GM18502 (cell line): Measurements from ENCODE around the gene FEZ2.
A peak's percentile ranks its signal among the peaks of the same experiment; 100 is the strongest.

Experiments
- ATAC-seq: cut with Tn5 transposase; IDR thresholded peaks from one replicate; pipeline ENCODE4 v1.9.1; 2021; ENCODE audit warnings: mild to moderate bottlenecking; ENCODE audit not compliant: unreplicated experiment, poor library complexity

The FEZ2 gene

DNA sequence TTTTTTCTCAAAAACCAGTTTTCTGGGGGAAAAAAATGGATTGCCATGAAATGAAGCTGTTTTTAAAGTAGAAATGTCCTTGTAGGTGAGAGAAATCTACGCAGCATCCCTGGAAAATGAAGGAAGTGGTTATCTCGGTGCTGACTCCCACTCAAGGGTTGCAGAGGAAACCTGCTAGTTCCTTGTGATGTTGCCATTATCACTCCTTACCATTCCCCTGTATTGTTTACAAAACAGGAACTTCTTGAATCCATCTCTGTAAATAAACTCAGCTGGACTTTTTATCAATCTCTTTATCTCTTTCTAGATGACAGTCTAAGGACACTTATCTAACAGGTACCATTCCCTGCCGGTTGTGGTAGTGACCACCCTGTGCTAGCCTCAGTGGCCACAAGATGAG, 61.2 kb downstream of the FEZ2 start:
- ATAC-seq = no peak

DNA sequence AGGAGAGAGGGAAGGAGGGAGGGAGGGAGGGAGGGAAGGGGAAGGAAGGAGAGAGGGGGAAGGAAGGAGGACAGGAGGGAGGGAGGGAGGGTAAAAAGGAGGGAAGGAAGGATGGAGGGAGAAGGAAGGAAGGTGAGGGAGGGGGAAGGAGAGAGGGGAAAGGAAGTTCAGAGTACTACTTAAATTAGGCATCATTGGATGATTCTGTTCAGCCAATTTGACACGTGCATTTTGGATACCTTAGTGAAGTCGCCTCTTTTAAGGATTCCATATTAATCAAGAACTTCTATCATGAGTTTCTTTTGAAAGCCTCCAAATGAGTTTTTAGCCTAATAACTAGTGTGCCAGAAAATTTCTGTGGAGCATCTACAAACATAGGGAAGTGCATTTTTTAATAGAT, 62.9 kb downstream of the FEZ2 start:
- no peak for ATAC-seq

DNA sequence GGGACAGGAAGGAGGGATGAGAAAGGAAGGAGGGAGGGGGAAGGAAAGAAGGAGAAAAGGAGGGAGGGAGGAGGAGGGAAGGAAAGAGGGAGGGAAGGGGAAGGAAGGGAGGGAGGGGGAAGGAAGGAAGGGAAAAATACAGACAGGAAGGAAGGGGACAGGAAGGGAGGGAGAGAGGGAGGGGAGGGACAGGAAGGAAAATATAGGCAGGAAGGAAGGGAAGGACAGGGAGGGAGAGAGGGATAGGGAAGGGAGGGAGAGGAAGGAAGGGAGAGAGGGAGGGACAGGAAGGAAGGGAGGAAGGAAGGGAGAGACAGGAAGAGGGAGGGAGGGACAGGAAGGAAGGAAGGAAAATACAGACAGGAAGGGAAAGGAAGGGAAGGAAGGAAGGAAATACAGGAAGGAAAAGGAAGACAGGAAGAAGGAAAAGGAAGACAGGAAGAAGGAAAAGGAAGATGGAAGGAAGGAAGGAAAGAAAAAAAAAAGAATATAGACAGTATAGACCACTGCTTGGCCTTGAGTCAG, 63.6 kb downstream of the FEZ2 start:
- ATAC-seq = no peak

DNA sequence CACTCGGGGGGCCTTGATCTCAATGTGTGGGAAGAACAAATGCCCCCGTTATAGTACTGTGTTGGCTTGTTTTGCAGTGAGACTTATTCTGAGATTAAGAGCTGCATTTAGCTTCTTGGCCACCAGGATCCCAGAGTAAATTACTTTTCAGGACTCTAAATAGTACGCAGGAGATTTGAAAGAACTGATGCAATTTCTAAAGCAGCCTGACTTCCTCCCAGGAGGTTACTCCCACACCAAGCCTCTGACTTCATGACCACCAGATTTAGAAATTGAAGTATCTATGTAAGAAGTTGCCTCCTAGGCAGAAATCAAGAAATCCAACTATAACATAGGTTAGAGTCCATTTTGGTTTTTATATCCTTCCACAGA, 67.0 kb downstream of the FEZ2 start:
- ATAC-seq = no peak

DNA sequence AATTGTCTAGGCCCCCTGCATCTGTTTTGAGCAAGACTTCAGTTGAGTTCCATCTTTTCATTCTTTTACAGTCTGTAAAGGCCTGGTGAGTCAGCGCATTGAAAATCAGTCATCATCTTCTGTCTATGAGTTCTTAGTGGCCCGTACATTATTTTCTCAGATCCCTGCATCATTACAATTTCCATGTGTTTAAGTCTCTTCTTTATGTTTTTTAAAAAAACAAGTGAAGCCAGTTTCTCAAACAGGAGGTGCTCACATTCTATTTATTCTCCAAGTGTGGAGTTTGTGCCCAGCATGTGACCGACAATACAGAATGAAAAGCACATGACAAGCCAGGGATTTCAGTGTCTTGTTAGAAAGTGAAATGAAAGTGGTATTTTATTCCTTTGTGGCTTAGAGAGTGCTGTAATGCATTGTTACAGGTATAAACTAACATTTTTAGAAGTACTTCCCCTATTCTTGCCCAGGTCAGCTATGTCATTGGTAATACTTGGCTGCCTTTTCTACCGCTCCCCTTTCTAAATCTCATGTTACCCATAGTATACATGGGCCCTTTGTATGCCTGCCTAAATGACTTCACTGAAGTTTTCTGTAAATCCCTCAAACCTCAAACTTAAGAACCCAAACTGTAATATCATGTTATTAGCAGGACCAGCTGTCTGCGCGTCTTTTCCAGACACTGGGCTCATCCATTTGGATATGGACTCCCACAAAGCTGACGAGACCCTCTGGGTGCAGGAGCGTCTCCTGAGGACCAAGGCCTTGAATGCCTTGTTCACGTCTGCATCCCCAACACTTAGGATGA, 67.6 kb downstream of the FEZ2 start:
- ATAC-seq = peak; percentile 86

DNA sequence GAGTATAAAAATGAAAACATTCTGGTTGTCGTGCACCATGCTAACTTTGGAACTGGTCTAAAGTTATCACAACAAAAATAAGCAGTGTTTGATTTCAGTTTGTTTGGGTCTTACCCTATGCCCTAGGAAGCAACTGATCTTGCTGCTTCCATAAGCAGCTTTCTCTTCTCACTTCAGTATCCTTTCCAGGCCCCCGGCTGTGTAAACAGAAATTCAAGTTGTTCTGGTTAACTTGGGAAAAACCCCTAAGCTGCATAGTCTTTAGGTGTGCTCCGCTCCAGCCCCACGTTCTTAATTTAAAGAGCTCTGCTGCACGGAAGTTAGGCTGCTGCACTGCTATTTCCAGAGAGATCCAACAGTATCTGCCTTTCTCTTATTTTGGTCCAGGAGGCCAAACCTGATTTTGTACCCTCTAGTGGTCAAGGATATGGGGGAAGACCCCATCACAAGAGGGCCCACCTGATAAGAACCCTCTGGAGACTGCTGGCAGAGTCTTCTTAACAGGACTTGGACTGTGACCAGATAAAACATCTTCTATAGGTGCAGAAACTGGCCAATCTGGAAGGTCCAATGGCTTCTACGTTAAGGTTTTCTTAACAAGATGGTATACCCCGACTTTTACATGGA, 69.1 kb downstream of the FEZ2 start:
- no peak for ATAC-seq

DNA sequence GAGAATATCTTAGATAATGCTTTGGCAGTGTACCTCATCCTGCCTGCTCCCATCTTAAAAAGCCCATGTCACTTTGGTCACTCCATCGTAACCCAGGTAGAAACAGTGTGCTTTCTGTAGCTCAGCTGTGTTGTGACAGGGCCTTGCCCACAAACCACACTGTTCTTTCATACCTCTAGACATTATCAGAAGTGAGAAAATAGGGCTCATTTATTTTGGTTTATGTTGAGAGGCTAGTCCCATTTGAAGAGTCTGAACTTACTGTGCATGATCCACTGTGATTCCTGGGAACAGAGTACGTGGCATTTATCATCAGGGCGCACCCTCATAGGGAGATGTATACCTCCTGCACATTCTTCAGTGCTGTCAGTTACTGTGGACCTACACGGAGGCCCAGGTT, 69.7 kb downstream of the FEZ2 start:
- peak; percentile 52 for ATAC-seq

DNA sequence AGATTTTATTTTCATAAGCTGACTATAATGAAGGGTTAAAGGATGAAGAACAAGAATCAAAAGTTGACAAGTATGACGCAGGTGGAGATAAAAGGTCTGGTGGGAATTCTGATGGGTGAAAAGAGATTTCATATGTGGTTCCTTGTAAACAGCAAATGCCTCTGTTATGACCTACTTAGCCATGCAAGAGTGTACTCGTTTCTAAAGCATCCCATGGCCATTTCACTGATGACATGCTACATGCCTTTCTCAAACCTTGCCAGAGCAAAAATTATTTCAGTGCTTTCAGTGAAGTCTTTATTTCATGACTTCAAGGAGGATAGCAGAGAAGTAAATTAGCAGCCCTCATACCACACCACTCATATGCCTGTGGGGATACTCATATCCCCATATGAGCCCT, 71.7 kb downstream of the FEZ2 start:
- no peak for ATAC-seq

DNA sequence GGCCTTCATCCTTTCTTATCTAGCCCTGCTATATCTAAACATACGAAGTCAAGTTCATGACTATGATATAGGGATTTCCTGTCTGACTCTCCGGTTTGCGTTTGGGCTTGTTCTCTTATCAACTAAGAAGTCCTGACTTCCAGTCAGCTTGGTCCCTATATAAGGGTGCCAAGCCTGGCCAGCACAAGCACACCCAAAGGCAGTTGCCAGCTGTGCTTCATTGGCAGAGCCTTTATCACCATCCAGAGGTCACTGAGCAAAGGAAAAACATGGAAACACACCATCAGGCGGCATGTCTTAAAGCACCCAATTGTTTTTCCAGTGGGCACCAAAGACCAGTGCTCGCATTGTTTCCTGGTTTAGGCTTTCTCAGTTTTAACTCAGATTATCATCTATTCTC, 72.7 kb downstream of the FEZ2 start:
- ATAC-seq = no peak

DNA sequence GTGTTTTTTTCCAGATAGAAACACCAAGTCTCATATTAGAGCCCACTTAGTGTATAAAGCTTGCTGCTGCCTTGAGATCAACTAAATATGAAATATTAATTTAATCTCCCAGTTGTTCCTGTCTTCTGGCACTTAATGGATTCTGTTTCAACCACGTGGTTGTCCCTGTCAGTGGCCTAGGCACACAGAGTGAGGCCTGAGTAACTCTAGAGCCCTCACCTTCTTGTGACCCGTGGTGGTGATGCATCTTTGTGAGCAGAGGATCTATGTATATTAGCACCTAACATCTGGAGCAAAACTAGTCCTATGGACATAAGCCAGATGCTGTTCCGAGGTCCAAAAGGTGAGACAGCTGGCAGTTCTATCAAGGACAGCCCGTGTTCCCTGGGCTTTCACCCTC, 74.8 kb downstream of the FEZ2 start:
- no peak for ATAC-seq

DNA sequence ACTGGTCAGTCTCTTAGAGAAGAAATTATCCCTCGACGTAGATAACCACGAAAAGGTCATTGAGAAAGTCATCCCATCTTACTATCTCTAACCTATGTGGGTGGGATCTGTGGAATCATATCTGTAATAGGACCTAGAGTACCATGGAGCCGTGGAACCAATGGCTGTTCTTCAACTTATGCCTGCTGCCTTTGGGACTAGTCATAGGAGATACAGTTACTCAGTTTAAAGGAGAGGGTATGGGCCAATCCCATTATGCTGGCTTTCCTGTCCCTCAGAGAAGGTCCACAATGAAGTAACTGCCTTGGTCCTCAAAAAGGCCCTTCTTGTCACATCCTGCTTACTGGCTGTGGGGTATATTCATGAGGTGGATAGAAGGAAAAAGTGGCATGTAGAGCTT, 77.5 kb downstream of the FEZ2 start:
- no peak for ATAC-seq

DNA sequence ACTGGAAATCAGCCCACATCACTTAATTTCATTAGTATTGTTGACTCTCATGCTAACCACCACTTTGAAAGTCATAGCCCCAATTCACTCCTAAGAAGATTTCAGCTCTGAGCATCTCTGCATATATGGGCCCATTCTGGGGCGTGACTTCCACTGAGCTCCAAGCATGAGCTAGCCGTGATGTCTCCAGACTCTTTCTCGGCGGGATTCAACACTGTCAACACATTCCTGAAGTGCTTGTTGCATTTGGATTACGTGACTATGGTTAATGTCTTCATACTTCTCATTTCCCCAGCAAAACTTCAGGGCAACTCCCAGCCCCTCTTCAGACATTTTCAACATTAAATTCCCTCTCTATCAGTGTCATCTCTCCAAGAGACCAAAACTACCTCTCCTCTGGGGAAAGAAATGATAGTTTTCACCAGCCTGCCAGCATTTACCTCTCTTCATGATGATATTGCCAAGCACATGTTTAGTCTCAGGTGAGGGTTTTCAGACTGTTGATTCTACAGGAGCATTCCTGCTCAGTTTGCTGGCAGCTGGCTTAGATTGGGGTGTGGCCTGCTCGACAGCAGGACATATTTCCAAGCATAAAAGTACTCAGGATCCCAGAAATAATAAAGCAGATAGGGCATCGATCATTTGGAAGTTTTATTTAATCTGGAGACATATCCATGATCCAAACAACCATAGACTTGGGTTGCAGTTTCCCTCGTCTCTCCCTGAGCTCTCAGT, 81.7 kb downstream of the FEZ2 start:
- no peak for ATAC-seq

DNA sequence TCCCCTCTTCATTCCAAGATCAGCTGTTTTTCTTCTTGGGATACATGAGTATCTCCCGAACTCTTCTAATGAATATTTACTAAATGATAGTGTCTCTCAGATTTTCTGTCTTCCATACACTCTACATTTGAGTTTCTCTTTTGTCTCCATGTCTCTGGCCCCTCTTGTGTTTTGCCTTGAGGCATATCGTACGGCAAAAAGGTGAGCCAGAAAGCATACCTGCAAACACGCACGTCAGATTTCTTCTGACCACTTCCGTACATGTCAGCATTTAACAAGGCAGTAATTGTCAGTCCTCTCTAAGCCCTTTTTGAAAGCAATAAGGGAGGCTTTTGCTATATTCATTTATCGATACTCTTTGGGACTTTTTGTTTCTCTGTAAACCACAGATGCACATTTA, 82.4 kb downstream of the FEZ2 start:
- ATAC-seq = no peak

DNA sequence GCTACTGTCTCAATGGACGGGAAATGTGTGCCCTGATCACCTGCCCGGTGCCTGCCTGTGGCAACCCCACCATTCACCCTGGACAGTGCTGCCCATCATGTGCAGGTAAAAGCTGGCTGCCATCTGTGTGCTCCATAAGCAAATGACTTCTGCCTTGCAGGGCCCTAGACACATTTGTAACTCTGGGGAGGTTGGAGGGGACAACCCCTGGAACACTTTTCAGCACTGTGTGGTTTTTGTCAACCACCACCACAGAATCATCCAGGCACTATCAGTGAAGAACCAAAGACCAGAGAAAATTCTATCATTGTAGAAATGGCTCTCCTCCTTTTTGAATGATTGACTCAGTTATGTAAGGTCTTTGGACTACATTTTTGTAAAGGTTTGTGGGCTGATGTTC, 84.3 kb downstream of the FEZ2 start:
- ATAC-seq = no peak

DNA sequence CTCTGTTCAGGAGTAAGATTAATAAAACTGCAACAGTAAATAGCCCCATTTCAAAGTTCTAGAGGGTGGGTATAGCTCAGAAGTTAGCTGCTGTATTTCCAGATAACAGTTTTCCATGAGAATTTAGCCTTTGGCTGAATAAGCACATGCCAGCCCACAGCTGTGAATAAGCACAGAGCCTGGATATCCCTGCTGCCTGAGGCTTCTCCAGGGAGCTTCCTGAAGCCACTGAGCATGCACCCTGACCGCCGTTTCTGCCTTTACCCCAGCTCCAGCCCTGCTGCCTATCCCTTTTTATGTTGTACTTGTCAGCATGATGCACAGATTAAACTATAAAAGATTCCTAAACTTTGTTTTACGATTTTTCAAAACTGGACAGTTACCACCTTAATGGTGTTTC, 85.3 kb downstream of the FEZ2 start:
- ATAC-seq = no peak

DNA sequence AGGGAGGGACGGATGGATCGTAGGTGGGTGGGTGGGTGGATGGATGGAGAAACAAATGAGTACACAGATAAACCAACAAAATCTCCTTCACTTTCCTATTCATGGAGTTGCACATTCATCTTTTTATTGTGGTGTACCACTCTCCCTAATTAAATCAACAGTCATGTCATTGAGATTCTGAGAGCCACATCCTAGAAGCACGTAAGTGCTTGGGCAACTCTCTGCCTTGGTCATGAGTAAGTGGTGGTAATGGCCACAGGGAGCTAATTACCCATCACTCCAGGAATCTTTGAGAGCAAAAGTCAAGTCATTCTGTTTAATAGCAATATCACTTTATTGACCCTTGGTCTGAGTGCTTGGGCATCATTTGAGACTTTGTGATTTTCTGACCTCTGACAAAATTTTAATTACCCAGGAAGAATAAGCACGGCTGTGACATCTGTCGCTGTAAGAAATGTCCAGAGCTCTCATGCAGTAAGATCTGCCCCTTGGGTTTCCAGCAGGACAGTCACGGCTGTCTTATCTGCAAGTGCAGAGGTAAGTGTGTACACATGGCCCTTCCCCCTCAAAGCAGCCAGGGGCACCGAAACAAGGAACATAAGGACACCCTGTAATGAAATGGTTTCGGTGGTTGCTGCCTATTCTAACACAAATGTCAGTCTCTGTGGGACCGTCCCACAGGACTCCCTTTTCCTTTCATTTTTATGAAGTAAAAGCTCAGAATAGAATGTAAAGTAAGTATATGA, 85.9 kb downstream of the FEZ2 start:
- no peak for ATAC-seq

DNA sequence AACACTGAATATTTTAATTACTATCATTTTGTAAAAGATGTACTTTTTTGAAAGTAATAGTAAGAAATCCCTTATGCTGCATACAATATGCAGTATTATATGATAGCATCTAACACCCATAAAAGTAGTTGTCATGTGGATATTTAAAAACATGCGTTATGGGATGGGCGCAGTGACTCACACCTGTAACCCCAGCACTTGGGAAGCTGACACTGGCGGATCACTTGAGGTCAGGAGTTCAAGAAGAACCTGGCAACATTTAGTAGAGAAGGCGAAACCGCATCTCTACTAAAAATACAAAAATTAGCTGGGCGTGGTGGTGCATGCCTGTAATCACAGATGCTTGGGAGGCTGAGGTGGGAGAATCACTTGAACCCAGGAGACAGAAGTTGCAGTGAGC, 88.9 kb downstream of the FEZ2 start:
- no peak for ATAC-seq

DNA sequence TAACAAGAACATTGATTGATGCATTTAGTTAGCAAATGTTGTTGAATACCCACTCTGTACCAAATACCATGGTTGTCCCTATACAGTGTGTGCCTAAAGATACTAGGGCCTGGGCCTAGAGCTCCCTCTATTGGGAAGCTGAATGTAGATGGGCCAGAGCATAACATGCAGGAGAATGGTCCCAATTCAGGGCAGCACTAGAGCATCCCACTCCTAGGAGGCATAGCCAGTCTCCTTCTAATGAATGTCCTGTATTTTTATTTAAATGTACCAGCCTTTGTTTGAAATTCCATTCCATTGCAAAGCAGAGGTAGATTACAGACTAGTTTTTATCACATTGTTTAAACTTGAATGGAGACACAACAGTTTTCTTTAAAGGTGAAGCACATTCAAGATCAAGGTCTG, 90.6 kb downstream of the FEZ2 start:
- ATAC-seq = peak; percentile 94
